ENCODE measurements around the gene TMEM175. TPM values are rescaled to one million over a fixed set of nuclear protein-coding genes. Genes with fewer than 3 reads are reported as not detected.
A peak's percentile ranks its signal among the peaks of the same experiment; 100 is the strongest.
"Not testable (repeated sequence)": the region's sequence is repeated elsewhere in the genome, so short reads cannot be mapped to it uniquely, and the experiment has no call there.

The TMEM175 gene
- total RNA-seq, 4 donors from 2014 or later, result 17.4 to 39.1 (median 30.1) TPM

DNA sequence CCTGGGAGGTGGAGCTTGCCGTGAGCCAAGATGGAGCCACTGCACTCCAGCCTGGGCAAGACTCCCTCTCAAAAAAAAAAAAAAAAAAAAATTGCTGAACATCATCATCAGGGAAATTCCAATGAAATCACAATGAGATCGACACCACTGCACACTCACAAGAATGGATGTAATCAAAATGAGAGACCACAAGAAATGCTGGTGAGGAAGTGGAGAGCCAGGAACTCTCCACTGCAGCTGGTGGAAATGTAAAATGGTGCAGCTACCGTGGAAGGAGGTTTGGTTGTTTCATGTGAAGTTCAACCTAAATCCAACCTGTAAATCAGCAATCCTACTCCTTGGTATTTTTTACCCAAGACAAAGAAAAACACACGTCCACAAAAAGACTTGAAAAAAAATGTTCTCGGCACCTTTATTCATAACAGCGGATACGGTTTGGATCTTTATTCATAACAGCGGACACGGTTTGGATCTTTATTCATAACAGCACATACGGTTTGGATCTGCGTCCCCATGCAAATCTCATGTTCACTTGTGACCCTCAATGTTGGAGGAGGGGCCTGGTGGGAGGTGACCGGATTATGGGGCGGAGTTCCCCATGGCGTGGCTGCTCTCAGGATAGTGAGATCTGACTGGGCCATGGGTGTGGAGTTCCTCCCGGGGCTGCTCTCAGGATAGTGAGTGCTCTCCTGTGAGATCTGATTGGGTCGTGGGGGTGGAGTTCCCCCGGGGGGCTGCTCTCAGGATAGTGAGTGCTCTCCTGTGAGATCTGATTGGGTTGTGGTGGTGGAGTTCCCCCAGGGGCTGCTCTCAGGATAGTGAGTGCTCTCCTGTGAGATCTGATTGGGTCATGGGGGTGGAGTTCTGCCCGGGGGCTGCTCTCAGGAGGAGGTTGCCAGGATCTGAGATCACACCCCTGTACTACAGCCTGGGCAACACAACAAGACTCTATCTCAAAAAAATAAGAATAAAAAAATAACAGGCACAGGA, 7.9 kb upstream of the TMEM175 start:
- intact Hi-C loops (cut with DNase I; ENCODE audit: low total_unique reads), result no loop called here
- H3K4me3 ChIP-seq (ENCODE audit: low read depth, poor library complexity, severe bottlenecking), result no peak overlapping the region
- 62 to 63% methylated on average over 17 to 18 of the region's 18 CpGs for WGBS, 2 donors
- DNase-seq (ENCODE audit: low spot score in 2 of 2), result peak in 1 of 2 donors; percentile 84
- TF ChIP-seq POLR2A (IDR thresholded peaks at IDR 0.05), result no peak
- TF ChIP-seq, protein P1, sequence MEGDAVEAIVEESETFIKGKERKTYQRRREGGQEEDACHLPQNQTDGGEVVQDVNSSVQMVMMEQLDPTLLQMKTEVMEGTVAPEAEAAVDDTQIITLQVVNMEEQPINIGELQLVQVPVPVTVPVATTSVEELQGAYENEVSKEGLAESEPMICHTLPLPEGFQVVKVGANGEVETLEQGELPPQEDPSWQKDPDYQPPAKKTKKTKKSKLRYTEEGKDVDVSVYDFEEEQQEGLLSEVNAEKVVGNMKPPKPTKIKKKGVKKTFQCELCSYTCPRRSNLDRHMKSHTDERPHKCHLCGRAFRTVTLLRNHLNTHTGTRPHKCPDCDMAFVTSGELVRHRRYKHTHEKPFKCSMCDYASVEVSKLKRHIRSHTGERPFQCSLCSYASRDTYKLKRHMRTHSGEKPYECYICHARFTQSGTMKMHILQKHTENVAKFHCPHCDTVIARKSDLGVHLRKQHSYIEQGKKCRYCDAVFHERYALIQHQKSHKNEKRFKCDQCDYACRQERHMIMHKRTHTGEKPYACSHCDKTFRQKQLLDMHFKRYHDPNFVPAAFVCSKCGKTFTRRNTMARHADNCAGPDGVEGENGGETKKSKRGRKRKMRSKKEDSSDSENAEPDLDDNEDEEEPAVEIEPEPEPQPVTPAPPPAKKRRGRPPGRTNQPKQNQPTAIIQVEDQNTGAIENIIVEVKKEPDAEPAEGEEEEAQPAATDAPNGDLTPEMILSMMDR (IDR thresholded peaks at IDR 0.05), result no peak

DNA sequence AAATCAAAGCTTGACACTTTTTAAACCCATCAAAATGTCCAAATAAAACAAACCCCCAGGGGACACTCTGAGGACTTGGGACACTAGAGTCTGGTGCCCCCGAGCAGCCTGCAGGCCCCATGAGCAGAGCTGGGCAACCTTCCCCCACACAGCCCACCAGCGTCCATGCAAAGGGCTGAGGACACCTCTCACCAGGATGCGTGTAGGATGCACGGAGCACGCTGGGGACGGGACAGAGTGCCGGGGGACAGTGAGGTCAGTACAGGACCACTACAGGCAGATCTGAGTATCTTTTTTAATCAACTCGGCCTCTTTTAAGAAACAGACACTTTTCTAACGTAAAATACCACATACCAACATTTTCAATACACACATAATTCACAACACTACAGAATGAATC, 7.1 kb upstream of the TMEM175 start:
- 81 to 82% methylated on average over 9 of the region's 9 CpGs for WGBS, 2 donors
- intact Hi-C loops (cut with DNase I; ENCODE audit: low total_unique reads), result no loop called here

DNA sequence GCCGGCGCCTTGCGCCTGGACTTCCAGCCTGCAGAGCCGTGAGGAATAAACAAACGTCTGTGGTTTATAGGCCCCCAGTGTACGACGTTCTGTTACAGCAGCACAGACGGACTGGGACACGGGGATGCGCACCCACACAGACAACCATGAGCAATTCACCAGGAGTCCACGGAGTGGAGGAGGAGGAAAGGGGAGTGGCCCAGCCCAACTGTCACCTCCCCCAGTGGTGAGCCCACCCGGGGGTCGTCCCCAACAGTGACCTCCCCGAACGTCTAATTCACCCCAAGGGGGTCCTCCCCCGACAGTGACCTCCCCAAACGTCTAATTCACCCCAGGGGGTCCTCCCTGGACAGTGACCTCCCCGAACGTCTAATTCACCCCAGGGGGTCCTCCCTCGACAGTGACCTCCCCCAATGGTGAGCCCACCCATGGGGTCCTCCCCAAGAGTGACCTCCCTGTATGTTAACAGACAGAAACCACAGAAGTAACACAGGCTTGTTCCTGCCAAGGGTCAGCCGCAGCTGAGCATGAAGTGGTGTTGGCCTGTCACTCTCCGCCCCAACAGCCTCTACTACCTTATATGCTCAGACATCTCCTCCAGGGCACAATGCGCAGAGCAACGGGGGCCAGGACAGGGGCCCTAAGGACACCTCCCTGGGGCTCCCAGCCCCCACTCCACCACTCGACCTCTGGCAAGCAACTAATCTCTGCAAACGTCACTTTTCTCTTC, 6.3 kb upstream of the TMEM175 start:
- WGBS, 2 donors, result 78 to 86% methylated on average over 26 of the region's 26 CpGs
- TF ChIP-seq, protein P1 (IDR thresholded peaks at IDR 0.05), result no peak
- TF ChIP-seq POLR2A (IDR thresholded peaks at IDR 0.05), result no peak
- intact Hi-C loops (cut with DNase I; ENCODE audit: low total_unique reads), result no loop called here
- DNase-seq (ENCODE audit: low spot score in 2 of 2), result peak in 1 of 2 donors; percentile 72
- no peak overlapping the region for H3K4me3 ChIP-seq (ENCODE audit: low read depth, poor library complexity, severe bottlenecking)

More for the DNA sequence above, 7.1 kb upstream of the TMEM175 start:
- peak in 1 of 2 donors; percentile 81 for DNase-seq (ENCODE audit: low spot score in 2 of 2)
- TF ChIP-seq, protein P1 (IDR thresholded peaks at IDR 0.05), result no peak
- TF ChIP-seq POLR2A (IDR thresholded peaks at IDR 0.05), result no peak
- H3K4me3 ChIP-seq (ENCODE audit: low read depth, poor library complexity, severe bottlenecking), result no peak overlapping the region

DNA sequence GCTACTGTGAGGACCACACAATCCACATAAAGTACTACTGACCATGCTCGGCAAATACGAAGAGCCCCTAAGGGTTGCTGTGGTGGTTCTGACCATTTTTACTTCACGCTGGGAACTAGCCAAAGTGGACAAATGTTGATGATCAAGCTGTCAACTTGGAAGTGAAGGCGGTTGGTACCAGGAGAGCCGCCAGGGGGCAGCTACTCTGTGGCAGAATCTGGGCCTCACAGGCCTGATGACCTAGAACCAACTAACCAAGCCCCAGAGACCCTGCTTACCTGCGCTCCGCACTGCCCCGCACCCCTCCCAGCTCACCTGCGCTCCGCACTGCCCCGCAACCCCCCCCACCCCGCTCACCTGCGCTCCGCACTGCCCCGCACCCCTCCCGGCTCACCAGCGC, 5.7 kb upstream of the TMEM175 start:
- TF ChIP-seq, protein P1 (IDR thresholded peaks at IDR 0.05), result no peak
- TF ChIP-seq POLR2A (IDR thresholded peaks at IDR 0.05), result no peak
- DNase-seq (ENCODE audit: low spot score in 2 of 2), result peak in 1 of 2 donors; percentile 79
- WGBS, 2 donors, result 89 to 92% methylated on average over 9 to 15 of the region's 17 CpGs
- intact Hi-C loops (cut with DNase I; ENCODE audit: low total_unique reads), result no loop called here
- H3K4me3 ChIP-seq (ENCODE audit: low read depth, poor library complexity, severe bottlenecking), result no peak overlapping the region

DNA sequence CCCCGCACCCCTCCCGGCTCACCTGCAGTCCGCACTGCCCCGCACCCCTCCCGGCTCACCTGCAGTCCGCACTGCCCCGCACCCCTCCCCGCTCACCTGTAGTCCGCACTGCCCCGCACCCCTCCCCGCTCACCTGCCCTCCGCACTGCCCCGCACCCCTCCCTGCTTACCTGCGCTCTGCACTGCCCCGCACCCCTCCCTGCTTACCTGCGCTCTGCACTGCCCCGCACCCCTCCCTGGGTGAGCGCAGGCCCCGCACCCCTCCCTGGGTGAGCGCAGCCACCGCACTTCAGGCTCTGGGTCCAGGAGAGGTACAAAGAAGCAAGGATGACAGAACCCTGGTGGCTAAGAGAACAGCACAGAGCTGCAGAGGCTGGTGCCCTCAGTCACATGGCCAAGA, 4.7 kb upstream of the TMEM175 start:
- intact Hi-C loops (cut with DNase I; ENCODE audit: low total_unique reads); H3K4me3 ChIP-seq (ENCODE audit: low read depth, poor library complexity, severe bottlenecking): not testable (repeated sequence)
- 96% methylated on average over 10 to 15 of the region's 21 CpGs for WGBS, 2 donors
- peak in 1 of 2 donors; percentile 34 for DNase-seq (ENCODE audit: low spot score in 2 of 2)

Data from lower leg skin (tissue), 4 donors.